ENCODE data around the gene DLX2.
"Not testable (repeated sequence)": the region's sequence is repeated elsewhere in the genome, so short reads cannot be mapped to it uniquely, and the experiment has no call there.

Gene DLX2

GRCh38 chr2:172082105-172082943 lies 20.4 kb downstream of the DLX2 start:
- DNase-seq: no peak

- DNase-seq: no peak
These were observed 21.3 kb downstream of the DLX2 start for GRCh38 chr2:172081221-172082022.

- DNase-seq: no peak
These were observed 22.0 kb downstream of the DLX2 start for GRCh38 chr2:172080641-172081220.

- no peak for DNase-seq
These were observed 22.7 kb downstream of the DLX2 start for GRCh38 chr2:172079838-172080640.

- no peak for DNase-seq
These were observed 23.3 kb downstream of the DLX2 start for GRCh38 chr2:172079416-172079815.

GRCh38 chr2:172074254-172074653 lies 28.4 kb downstream of the DLX2 start:
- DNase-seq: no peak

GRCh38 chr2:172073518-172073917 lies 29.2 kb downstream of the DLX2 start:
- no peak for DNase-seq

- no peak for DNase-seq
These were observed 30.0 kb downstream of the DLX2 start for GRCh38 chr2:172072706-172073105.

GRCh38 chr2:172072303-172072702 lies 30.4 kb downstream of the DLX2 start:
- no peak for DNase-seq

GRCh38 chr2:172070936-172071335 lies 31.8 kb downstream of the DLX2 start:
- no peak for DNase-seq

- DNase-seq: not testable (repeated sequence)
These were observed 34.8 kb downstream of the DLX2 start for GRCh38 chr2:172067905-172068304.

- no peak for DNase-seq
These were observed 36.3 kb downstream of the DLX2 start for GRCh38 chr2:172066394-172066886.

GRCh38 chr2:172065111-172065510 lies 37.6 kb downstream of the DLX2 start:
- no peak for DNase-seq

GRCh38 chr2:172063446-172063845 lies 39.3 kb downstream of the DLX2 start:
- no peak for DNase-seq

GRCh38 chr2:172062402-172063004 lies 40.2 kb downstream of the DLX2 start:
- no peak for DNase-seq

- DNase-seq: not testable (repeated sequence)
These were observed 42.6 kb downstream of the DLX2 start for GRCh38 chr2:172060118-172060517.

GRCh38 chr2:172058660-172059059 lies 44.0 kb downstream of the DLX2 start:
- no peak for DNase-seq

- no peak for DNase-seq
These were observed 46.4 kb downstream of the DLX2 start for GRCh38 chr2:172056293-172056692.

- DNase-seq: no peak
These were observed 49.2 kb downstream of the DLX2 start for GRCh38 chr2:172053486-172053885.

GRCh38 chr2:172052000-172052983 lies 50.4 kb downstream of the DLX2 start:
- no peak for DNase-seq
